K562 (cell line): Measurements from ENCODE around the gene COMTD1.

Source experiments
- EP300 ChIP-seq: IDR thresholded peaks from 2 replicates; pipeline ENCODE4 v1.6.1; 2012; ENCODE audit warnings: low read length, improper control_type of control experiment
- FOXJ3 ChIP-seq: sonication (generic); formaldehyde crosslinking; IDR thresholded peaks from 2 replicates; pipeline ENCODE4 v1.4.0; 2020; ENCODE audit warnings: mild to moderate bottlenecking, missing genetic modification reagents
- GABPA ChIP-seq: fragments of 200-800 bp; sonication (Bioruptor generic); conservative IDR thresholded peaks from 2 replicates; pipeline ENCODE4 v1.6.1; 2016; ENCODE audit warnings: low read depth, missing genetic modification characterization, missing compliant biosample characterization
- JUND ChIP-seq, 2 experiments: IDR thresholded peaks; 2 replicates in 1 of 2; 3 replicates in 1 of 2; pipeline ENCODE4 v1.6.1; 2011; ENCODE audit warnings: borderline replicate concordance in 2 of 2, low read depth in 2 of 2, low read length in 2 of 2, improper control_type of control experiment in 1 of 2, missing biosample characterization in 1 of 2, missing genetic modification characterization in 1 of 2, missing genetic modification reagents in 1 of 2
- KLF16 ChIP-seq: IDR thresholded peaks from 2 replicates; pipeline ENCODE4 v1.6.1; 2016; ENCODE audit warnings: antibody characterized with exemption
- YY1 ChIP-seq, 3 experiments: IDR thresholded peaks; 2 replicates each; pipeline ENCODE4 v1.6.1; 2011; ENCODE audit warnings: low read length in 2 of 3, mild to moderate bottlenecking in 2 of 3, moderate library complexity in 2 of 3, borderline replicate concordance in 1 of 3, control low read depth in 1 of 3, low read depth in 1 of 3; ENCODE audit not compliant: insufficient read depth in 3 of 3, insufficient replicate concordance in 2 of 3, control insufficient read depth in 1 of 3, insufficient read length in 1 of 3; ENCODE audit errors: extremely low read depth in 1 of 3
- TF ChIP-seq, protein P1 (sequence below): fragments of 450-650 bp; IDR thresholded peaks from 2 replicates; pipeline ENCODE4 v1.6.1; 2016; ENCODE audit warnings: antibody characterized with exemption
- TF ChIP-seq, protein P2 (sequence below): sonication (generic); formaldehyde crosslinking; IDR thresholded peaks from 2 replicates; pipeline ENCODE4 v1.8.1; 2023; ENCODE audit warnings: mild to moderate bottlenecking, missing genetic modification reagents

DNA sequence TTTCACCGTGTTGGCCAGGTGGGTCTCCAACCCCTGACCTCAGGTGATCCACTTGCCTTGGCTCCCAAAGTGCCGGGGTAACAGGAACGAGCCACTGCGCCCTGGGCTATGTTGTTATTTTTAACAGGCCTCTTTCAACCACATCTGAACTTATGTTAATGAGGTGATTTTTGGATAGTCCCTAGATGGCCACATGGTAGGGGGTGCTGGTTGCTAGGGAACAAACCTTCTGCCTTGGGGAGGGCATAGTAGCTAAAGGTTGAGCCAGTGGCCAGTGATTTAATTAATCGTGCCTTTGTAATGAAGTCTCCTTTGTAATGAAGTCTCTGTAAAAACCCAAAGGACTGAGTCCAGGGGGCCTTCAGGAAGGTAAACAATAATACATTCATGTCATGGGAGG is 9.1 kb downstream of the COMTD1 start:
- TF ChIP-seq, protein P1, sequence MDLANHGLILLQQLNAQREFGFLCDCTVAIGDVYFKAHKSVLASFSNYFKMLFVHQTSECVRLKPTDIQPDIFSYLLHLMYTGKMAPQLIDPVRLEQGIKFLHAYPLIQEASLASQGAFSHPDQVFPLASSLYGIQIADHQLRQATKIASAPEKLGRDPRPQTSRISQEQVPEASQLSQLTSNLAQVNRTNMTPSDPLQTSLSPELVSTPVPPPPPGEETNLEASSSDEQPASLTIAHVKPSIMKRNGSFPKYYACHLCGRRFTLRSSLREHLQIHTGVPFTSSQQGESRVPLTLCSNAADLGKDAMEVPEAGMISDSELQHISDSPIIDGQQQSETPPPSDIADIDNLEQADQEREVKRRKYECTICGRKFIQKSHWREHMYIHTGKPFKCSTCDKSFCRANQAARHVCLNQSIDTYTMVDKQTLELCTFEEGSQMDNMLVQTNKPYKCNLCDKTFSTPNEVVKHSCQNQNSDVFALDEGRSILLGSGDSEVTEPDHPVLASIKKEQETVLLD = no peak
- no peak for TF ChIP-seq GABPA (tag)
- no peak for TF ChIP-seq JUND (IDR thresholded peaks at IDR 0.05; ENCODE audit: borderline replicate concordance, low read depth, low read length)
- TF ChIP-seq JUND (tag; IDR thresholded peaks at IDR 0.05; ENCODE audit: borderline replicate concordance, low read depth, low read length) = no peak
- TF ChIP-seq EP300 = no peak
- no peak for TF ChIP-seq KLF16
- TF ChIP-seq, protein P2, sequence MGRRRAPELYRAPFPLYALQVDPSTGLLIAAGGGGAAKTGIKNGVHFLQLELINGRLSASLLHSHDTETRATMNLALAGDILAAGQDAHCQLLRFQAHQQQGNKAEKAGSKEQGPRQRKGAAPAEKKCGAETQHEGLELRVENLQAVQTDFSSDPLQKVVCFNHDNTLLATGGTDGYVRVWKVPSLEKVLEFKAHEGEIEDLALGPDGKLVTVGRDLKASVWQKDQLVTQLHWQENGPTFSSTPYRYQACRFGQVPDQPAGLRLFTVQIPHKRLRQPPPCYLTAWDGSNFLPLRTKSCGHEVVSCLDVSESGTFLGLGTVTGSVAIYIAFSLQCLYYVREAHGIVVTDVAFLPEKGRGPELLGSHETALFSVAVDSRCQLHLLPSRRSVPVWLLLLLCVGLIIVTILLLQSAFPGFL (CRISPR knock-in tag) = no peak
- TF ChIP-seq FOXJ3 (CRISPR knock-in tag) = no peak
- TF ChIP-seq YY1 (IDR thresholded peaks at IDR 0.05; ENCODE audit: borderline replicate concordance in 1 of 3, control insufficient read depth in 1 of 3, extremely low read depth in 1 of 3, insufficient read depth in 3 of 3, insufficient read length in 1 of 3, insufficient replicate concordance in 2 of 3, low read depth in 1 of 3, low read length in 2 of 3) = no peak
